Immature natural killer cell (primary cell): ENCODE measurements around the gene UCK2. TPM values are rescaled to one million over a fixed set of nuclear protein-coding genes. Genes with fewer than 3 reads are reported as not detected.

Source experiments
- DNase-seq, 3 donors: peaks; one replicate each; pipeline ENCODE4 v3.0.0; 2022; ENCODE audit warnings: mixed read lengths in 1 of 3
- H3K27ac Mint-ChIP-seq, 6 donors: one replicate each; pipeline ENCODE4 v1.8.0; 2020; ENCODE audit warnings: mixed read lengths in 6 of 6, mild to moderate bottlenecking in 5 of 6, inconsistent platforms in 4 of 6, moderate library complexity in 3 of 6
- H3K27me3 Mint-ChIP-seq, 3 donors: one replicate each; pipeline ENCODE4 v1.8.0; 2020 to 2021; ENCODE audit warnings: low read depth in 3 of 3, mild to moderate bottlenecking in 3 of 3, mixed read lengths in 3 of 3, moderate library complexity in 3 of 3, inconsistent platforms in 1 of 3
- H3K36me3 Mint-ChIP-seq, 3 donors: one replicate each; pipeline ENCODE4 v1.8.0; 2020; ENCODE audit warnings: mixed read lengths in 3 of 3, inconsistent platforms in 2 of 3, mild to moderate bottlenecking in 2 of 3
- H3K4me1 Mint-ChIP-seq, 2 donors: one replicate each; pipeline ENCODE4 v1.8.0; 2020; ENCODE audit warnings: inconsistent platforms in 2 of 2, mild to moderate bottlenecking in 2 of 2, mixed read lengths in 2 of 2, moderate library complexity in 1 of 2
- H3K4me3 Mint-ChIP-seq, 5 donors: one replicate each; pipeline ENCODE4 v1.8.0; 2020; ENCODE audit warnings: mild to moderate bottlenecking in 5 of 5, mixed read lengths in 5 of 5, inconsistent platforms in 3 of 5, moderate library complexity in 3 of 5
- H3K9me3 Mint-ChIP-seq, 6 donors: one replicate each; pipeline ENCODE4 v1.8.0; 2020; ENCODE audit warnings: mild to moderate bottlenecking in 6 of 6, mixed read lengths in 6 of 6, inconsistent platforms in 4 of 6, moderate library complexity in 3 of 6
- polyA plus RNA-seq, 3 donors: library from polyadenylated mRNA; unstranded; fragments of 300-500 nt; fragmentation: Illumina TruSeq; gene quantifications; one replicate each; pipeline ENCODE4 v1.2.3, GENCODE V29; 2021

Gene UCK2
- polyA plus RNA-seq, 3 donors from 2014 or later = 18.4 to 28.7 (median 24.8) TPM

DNA sequence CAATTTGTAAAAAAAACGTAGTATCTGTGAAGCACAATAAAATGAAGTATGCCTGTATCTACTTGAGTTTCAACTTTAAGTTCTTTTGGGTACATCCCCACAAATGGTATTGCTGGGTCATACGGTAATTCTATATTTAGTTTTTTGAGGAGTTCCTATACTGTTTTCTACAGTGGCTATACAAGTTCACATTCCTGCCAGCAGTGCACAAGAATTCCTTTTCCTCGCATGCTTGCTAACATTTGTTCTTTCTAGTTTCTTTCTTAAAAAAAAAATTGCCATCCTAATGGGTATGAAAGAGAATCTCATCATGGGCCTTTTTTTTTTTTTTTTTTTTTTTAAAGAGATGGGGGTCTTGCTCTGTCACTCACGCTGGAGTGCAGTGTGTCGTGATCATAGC, 41.9 kb downstream of the UCK2 start:
- peaks cover 27 to 73% of the 10 kb centered on the region in 2 donors for H3K4me1 Mint-ChIP-seq
- peaks cover 0 to 4% (median 3%) of the 10 kb centered on the region in 3 donors for H3K27me3 Mint-ChIP-seq
- no peaks in the 10 kb centered on the region for H3K9me3 Mint-ChIP-seq
- peaks cover 0 to 5% (median 0%) of the 10 kb centered on the region in 3 donors for H3K36me3 Mint-ChIP-seq
- DNase-seq = no peak
- H3K4me3 Mint-ChIP-seq = no peak overlapping the region
- H3K27ac Mint-ChIP-seq = peak overlapping the region in 2 of 6 donors; percentile 1 to 45

DNA sequence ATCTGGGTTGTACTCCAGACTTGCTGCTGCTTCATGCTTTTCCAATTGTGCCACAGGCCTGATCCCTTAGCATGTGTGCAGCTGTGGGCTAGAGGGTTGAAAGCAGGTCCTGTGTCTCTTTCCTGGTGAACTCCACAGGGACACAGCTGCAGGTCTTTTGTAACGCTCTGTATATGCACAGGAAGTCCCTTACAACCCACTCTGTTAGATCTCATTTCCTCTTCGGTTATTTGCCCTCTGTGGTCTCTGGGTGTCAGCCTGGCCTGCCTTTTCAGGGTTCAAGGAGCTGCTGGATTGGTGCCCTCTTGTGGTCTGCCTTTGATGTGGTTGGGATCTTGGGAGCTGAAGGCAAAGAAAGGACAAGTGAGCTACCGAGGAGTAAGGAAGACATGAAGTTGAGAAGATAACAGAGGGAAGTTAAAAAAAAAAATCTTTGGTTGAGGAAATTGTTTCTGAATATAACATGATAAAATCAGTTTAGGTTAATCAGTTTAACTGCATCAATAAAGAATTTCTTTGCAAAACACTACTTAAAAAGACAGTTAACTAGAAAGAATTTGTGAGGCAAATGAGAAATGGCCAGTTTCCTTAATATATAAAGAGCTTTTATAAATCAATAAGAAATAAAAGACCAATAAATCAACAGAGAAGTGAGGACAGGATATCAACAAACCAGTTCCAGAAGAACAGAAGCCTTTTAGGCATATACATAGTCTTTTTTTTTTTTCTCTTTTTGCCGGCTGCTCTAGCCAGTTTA, 44.1 kb downstream of the UCK2 start:
- Mint-ChIP-seq H3K4me1 (peaks cover 43 to 83% of the 10 kb centered on the region in 2 donors), H3K36me3 (no peaks in the 10 kb centered on the region), H3K4me3 (peak overlapping the region; percentile 59 to 72 (median 62)), H3K27me3 (peaks cover 0 to 8% (median 3%) of the 10 kb centered on the region in 3 donors), H3K9me3 (no peaks in the 10 kb centered on the region), H3K27ac (peak overlapping the region; percentile 77 to 95 (median 82))
- DNase-seq = peak; percentile 72 to 78 (median 75)

DNA sequence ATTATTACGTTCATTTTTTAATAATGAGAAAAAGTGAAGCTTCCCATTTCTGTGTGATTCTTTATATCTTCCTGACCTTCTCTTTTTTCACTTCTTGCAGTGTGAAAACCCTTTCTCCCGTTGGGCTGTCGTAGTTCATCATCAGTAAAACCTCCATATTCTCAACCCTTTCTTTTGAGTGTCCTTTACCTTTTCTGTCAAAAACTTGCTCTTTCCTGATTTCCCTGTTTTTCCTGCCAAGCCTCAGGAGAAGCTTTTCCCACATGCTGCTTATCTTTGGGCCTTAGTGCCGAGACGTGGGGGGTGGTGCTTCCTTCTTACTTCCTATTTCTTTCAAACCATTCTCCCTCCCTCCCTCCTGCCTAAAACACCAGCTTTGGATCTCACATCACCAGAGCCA, 46.1 kb downstream of the UCK2 start:
- H3K36me3 Mint-ChIP-seq = peaks cover 0 to 11% (median 7%) of the 10 kb centered on the region in 3 donors
- peaks cover 0 to 8% (median 5%) of the 10 kb centered on the region in 3 donors for H3K27me3 Mint-ChIP-seq
- peak overlapping the region in 1 of 6 donors; percentile 1 for H3K27ac Mint-ChIP-seq
- DNase-seq = no peak
- peaks cover 40 to 70% of the 10 kb centered on the region in 2 donors for H3K4me1 Mint-ChIP-seq
- no peaks in the 10 kb centered on the region for H3K9me3 Mint-ChIP-seq
- no peak overlapping the region for H3K4me3 Mint-ChIP-seq

DNA sequence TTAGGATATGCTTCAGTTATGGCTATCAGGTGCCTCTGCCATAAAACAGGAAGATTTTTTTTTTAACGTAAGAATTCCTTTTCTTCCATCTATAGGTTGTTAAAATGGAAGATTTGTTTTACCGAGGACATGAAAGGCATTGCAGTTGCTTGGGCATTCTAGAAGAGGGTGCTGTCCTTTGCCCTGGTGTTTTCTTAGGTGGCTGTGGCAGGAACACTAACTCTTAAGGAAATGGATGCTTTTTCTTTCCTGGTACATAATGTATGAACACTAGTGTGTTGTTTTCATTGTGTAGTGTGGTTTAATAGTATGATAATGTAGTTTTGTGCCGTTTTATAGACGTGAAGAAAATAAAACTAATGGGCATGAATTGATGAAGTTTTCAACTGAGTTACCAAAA, 47.2 kb downstream of the UCK2 start:
- no peak for DNase-seq
- Mint-ChIP-seq H3K27ac (peak overlapping the region in 1 of 6 donors; percentile 2), H3K36me3 (peaks cover 0 to 16% (median 7%) of the 10 kb centered on the region in 3 donors), H3K27me3 (peaks cover 0 to 8% (median 5%) of the 10 kb centered on the region in 3 donors), H3K9me3 (no peaks in the 10 kb centered on the region), H3K4me1 (peaks cover 39 to 67% of the 10 kb centered on the region in 2 donors), H3K4me3 (peak overlapping the region in 1 of 5 donors; percentile 22)

DNA sequence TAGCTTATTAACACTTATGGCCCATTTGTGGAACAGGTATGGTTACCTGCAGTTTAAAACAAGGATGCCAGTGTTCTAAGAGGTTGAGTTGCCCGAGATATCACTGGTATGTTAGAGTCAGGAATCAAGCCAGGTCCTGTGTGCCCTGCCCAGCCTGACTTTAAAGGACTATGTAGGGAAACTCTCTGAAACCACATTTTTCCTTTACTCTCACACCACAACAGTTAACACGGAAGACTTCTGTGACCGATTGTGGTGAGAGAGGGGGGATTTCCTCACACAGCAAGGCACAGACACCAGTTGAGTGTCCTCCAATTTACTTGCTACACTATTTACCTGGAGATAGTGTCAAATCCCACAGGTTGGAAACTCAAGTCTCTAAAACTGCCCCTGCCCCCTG, 47.8 kb downstream of the UCK2 start:
- H3K9me3 Mint-ChIP-seq = no peaks in the 10 kb centered on the region
- peak; percentile 23 to 43 (median 40) for DNase-seq
- H3K36me3 Mint-ChIP-seq = peaks cover 0 to 17% (median 7%) of the 10 kb centered on the region in 3 donors
- H3K4me1 Mint-ChIP-seq = peaks cover 41 to 67% of the 10 kb centered on the region in 2 donors
- H3K27ac Mint-ChIP-seq = peak overlapping the region in 2 of 6 donors; percentile 2 to 22
- peak overlapping the region; percentile 26 to 59 (median 47) for H3K4me3 Mint-ChIP-seq
- H3K27me3 Mint-ChIP-seq = peaks cover 0 to 8% (median 5%) of the 10 kb centered on the region in 3 donors

DNA sequence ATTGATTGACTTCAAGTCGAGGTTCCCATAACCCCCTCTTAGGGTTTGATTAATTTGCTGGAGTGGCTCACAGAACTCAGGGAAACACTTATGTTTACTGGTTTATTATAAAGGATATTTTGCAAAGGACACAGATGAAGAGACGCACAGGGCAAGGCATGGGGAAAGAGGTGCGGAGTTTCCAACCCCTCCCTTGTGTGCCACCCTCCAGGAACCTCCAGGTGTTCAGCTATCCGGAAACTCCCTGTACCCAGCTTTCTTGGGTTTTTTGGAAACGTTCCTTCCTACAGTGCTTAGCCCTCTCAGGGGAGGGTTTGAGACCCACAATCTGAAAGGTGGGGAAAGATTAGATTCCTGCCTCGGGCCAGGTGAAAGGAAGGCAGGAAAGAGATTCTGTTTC, 48.2 kb downstream of the UCK2 start:
- Mint-ChIP-seq H3K27ac (peak overlapping the region in 1 of 6 donors; percentile 22), H3K4me3 (peak overlapping the region; percentile 26 to 59 (median 47)), H3K4me1 (peaks cover 41 to 68% of the 10 kb centered on the region in 2 donors), H3K36me3 (peaks cover 0 to 17% (median 7%) of the 10 kb centered on the region in 3 donors), H3K9me3 (no peaks in the 10 kb centered on the region), H3K27me3 (peaks cover 0 to 8% (median 5%) of the 10 kb centered on the region in 3 donors)
- no peak for DNase-seq

DNA sequence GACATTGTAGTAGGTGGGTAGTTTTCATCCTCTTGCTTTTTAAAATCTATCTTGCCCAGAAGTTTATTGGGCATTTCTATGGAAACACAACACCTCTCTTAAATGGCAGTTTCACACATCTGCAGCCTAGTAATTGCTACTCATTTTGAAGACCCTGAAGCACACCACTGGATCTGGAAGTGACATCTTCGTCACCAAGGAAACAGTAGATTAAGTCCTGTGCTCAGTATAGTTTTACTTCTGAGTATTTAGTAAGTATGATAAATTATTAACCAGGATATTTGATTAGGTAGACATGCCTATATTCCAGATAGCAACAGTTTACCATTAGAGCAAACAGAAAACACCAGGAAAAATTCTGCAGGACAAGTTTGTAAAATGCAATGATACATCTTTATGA, 48.7 kb downstream of the UCK2 start:
- DNase-seq = no peak
- H3K27ac Mint-ChIP-seq = no peak overlapping the region
- peak overlapping the region in 2 of 5 donors; percentile 20 to 48 for H3K4me3 Mint-ChIP-seq
- H3K27me3 Mint-ChIP-seq = peaks cover 0 to 8% (median 5%) of the 10 kb centered on the region in 3 donors
- H3K9me3 Mint-ChIP-seq = no peaks in the 10 kb centered on the region
- H3K4me1 Mint-ChIP-seq = peaks cover 36 to 66% of the 10 kb centered on the region in 2 donors
- peaks cover 0 to 17% (median 7%) of the 10 kb centered on the region in 3 donors for H3K36me3 Mint-ChIP-seq

DNA sequence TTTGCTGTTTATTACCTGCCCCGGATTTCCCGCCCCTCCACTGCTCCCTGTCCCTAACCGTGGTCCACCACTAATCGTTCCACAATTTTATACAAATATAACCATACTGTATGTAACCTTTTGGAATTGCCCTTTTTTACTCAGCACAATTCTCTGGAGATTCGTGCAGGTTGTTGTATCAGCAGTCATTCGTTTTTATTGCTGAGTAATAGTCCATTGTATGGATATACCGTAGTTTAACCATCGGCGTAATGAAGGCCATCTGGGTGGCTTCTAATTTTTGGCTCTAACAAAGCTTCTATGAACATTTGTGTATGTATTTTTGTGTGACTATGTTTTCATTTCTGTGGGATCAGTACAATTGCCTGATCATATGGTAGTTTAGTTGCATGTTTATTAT, 50.0 kb downstream of the UCK2 start:
- H3K27me3 Mint-ChIP-seq = peaks cover 0 to 6% (median 2%) of the 10 kb centered on the region in 3 donors
- no peak for DNase-seq
- H3K27ac Mint-ChIP-seq = no peak overlapping the region
- H3K4me3 Mint-ChIP-seq = no peak overlapping the region
- peaks cover 0 to 17% (median 7%) of the 10 kb centered on the region in 3 donors for H3K36me3 Mint-ChIP-seq
- peaks cover 29 to 60% of the 10 kb centered on the region in 2 donors for H3K4me1 Mint-ChIP-seq
- no peaks in the 10 kb centered on the region for H3K9me3 Mint-ChIP-seq

DNA sequence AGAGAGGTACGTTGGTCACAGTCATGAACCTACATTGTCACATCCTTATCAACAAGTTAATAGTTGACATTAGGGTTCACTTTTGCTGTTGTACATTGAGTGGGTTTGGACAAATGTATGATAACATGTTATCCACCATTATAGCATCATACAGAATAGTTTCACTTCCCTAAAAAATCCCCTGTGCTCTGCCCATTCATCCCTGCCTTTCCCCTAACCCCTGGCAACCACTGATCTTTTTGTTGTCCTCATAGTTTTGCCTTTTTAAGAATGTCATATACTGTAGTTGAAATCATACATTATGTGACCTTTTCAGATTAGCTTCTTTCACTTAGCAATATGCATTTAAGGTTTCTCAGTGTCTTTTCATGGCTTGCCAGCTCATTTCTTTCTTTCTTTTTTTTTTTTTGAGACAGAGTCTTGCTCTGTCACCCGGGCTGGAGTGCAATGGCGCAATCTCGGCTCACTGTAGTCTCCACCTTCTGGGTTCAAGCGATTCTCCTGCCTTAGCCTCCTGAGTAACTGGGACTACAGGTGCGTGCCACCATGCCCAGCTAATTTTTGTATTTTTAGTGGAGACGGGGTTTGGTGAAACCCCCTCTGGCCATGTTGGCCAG, 50.6 kb downstream of the UCK2 start:
- Mint-ChIP-seq H3K27ac (no peak overlapping the region), H3K27me3 (peaks cover 0 to 6% (median 2%) of the 10 kb centered on the region in 3 donors), H3K9me3 (no peaks in the 10 kb centered on the region), H3K4me1 (peaks cover 29 to 56% of the 10 kb centered on the region in 2 donors), H3K4me3 (peak overlapping the region in 1 of 5 donors; percentile 2), H3K36me3 (peaks cover 0 to 18% (median 8%) of the 10 kb centered on the region in 3 donors)
- no peak for DNase-seq

DNA sequence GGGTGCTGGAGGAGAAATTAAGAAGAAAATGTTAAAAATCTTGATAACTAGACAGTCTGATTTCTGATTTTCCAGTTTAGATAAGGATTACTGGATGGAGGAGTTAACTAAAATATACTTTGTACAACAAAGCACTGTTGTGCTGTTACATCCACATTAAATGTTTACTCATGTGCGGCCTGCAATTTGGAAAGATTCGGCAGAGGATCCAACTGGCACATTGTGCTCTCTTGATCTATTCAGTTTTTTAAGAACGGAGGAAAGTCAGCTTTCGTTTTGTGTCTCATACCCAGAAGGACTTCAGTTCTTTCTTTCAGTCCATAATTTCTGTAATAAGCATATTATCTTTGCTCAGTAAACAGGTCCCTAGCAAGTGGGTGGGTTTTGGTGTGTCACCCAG, 52.5 kb downstream of the UCK2 start:
- DNase-seq = no peak
- Mint-ChIP-seq H3K27me3 (peaks cover 0 to 3% (median 2%) of the 10 kb centered on the region in 3 donors), H3K4me1 (peaks cover 23 to 43% of the 10 kb centered on the region in 2 donors), H3K27ac (peak overlapping the region in 1 of 6 donors; percentile 39), H3K36me3 (peaks cover 0 to 20% (median 10%) of the 10 kb centered on the region in 3 donors), H3K9me3 (no peaks in the 10 kb centered on the region), H3K4me3 (no peak overlapping the region)

DNA sequence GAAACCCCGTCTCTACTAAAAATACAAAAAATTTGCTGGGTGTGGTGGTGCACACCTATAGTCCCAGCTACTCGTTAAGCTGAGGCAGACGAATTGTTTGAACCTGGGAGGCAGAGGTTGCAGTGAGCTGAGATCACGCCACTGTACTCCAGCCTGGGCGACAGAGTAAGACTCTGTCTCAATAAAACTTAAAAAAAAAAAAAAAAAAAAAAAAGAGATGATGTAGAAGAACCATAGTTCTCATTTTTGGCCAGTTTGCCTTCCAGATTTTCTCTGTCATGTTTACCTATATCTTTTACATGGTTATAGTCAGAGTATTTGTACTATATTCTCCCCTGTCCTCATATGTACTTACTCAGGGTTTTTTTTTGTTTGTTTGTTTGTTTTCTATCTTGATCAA, 53.6 kb downstream of the UCK2 start:
- H3K4me3 Mint-ChIP-seq = no peak overlapping the region
- no peak overlapping the region for H3K27ac Mint-ChIP-seq
- H3K36me3 Mint-ChIP-seq = peaks cover 0 to 20% (median 10%) of the 10 kb centered on the region in 3 donors
- peaks cover 13 to 32% of the 10 kb centered on the region in 2 donors for H3K4me1 Mint-ChIP-seq
- H3K9me3 Mint-ChIP-seq = no peaks in the 10 kb centered on the region
- H3K27me3 Mint-ChIP-seq = peaks cover 0 to 2% (median 0%) of the 10 kb centered on the region in 3 donors
- no peak for DNase-seq

DNA sequence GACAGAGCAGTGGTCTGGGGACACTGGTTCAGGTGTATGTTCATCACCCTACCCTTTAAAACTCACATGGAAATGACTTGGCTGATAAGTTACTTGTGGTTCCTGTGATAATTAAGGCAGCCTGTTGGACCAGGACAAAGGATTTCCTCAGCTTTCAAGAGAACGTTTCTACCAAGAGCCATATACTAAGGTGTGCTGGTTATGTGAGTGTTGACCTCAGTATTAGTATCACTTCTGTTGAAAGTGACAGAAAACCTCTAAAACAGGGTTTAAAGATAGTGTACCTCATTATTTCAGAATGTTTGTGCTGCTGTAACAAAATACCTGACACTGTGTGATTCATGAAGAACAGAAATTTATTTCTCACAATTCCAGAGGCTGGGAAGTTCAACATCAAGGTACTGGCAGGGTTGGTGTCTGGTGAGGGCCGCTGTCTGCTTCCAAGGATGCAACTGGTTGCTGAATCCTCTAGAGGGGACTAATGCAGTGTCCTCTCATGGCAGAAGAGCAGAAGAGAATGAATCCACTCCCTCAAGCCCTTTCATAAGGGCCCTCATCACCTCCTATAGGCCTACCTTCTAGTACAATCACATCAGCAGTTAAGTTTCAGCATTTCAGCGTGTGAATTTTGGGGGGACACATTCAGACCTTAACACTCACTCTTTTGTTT, 54.9 kb downstream of the UCK2 start:
- no peak overlapping the region for H3K27ac Mint-ChIP-seq
- H3K36me3 Mint-ChIP-seq = peaks cover 0 to 17% (median 5%) of the 10 kb centered on the region in 3 donors
- peaks cover 0 to 2% (median 2%) of the 10 kb centered on the region in 3 donors for H3K27me3 Mint-ChIP-seq
- no peaks in the 10 kb centered on the region for H3K9me3 Mint-ChIP-seq
- no peak for DNase-seq
- H3K4me1 Mint-ChIP-seq = peaks cover 12 to 28% of the 10 kb centered on the region in 2 donors
- no peak overlapping the region for H3K4me3 Mint-ChIP-seq

DNA sequence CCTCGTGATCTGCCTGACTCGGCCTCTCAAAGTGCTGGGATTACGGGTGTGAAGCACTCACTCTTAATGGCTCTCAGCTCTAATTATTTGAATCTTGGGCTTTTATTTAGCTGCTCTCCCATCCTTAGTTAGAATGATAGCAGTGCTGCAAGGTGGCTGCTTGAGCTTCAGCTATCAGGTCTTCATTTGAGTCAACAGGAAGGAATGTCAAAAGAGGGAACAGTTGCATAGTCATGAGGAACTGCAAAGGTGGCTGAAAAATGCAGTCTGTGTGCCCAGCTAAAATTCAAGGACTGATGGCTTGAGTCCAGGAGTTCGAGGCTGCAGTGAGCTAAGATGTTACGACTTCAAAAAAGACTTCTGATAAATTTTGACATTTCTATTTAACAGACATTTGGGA, 55.6 kb downstream of the UCK2 start:
- H3K4me3 Mint-ChIP-seq = no peak overlapping the region
- H3K36me3 Mint-ChIP-seq = peaks cover 0 to 10% (median 3%) of the 10 kb centered on the region in 3 donors
- no peak overlapping the region for H3K27ac Mint-ChIP-seq
- no peaks in the 10 kb centered on the region for H3K9me3 Mint-ChIP-seq
- DNase-seq = no peak
- peaks cover 12 to 34% of the 10 kb centered on the region in 2 donors for H3K4me1 Mint-ChIP-seq
- peaks cover 0 to 2% (median 0%) of the 10 kb centered on the region in 3 donors for H3K27me3 Mint-ChIP-seq
